ENCODE data around the gene GSG1L.

GRCh38 chr16:27745348-27745747 is 318.2 kb downstream of the GSG1L start:
- TF ChIP-seq SRSF1 (IDR thresholded peaks at IDR 0.05; ENCODE audit: low read depth, low read length) = no peak
- TF ChIP-seq MAZ (CRISPR knock-in tag; conservative IDR thresholded peaks at IDR 0.05 in 1 of 2, IDR thresholded peaks at IDR 0.05 in 1 of 2) = no peak
- TF ChIP-seq CTCF (IDR thresholded peaks at IDR 0.05 in 2 of 3, conservative IDR thresholded peaks at IDR 0.05 in 1 of 3; ENCODE audit: insufficient read depth in 2 of 3, low read depth in 1 of 3, low read length in 3 of 3) = no peak
- no peak for TF ChIP-seq E2F8 (IDR thresholded peaks at IDR 0.05; ENCODE audit: low read depth, partially characterized antibody)
- no peak for TF ChIP-seq DEAF1 (CRISPR knock-in tag; IDR thresholded peaks at IDR 0.05)
- no peak for TF ChIP-seq CCAR2 (IDR thresholded peaks at IDR 0.05; ENCODE audit: low read depth, low read length)
- TF ChIP-seq GTF2B (IDR thresholded peaks at IDR 0.05; ENCODE audit: extremely low read depth, insufficient read length) = no peak
- TF ChIP-seq ZSCAN29 (IDR thresholded peaks at IDR 0.05) = no peak
- TF ChIP-seq SIN3B (IDR thresholded peaks at IDR 0.05; ENCODE audit: low read depth) = no peak
- no peak for TF ChIP-seq NCOA2 (IDR thresholded peaks at IDR 0.05; ENCODE audit: partially characterized antibody in 2 of 2)

Data from K562 (cell line).